Common myeloid progenitor, CD34-positive (primary cell): Measurements from ENCODE around the gene AKAP11.
A peak's percentile ranks its signal among the peaks of the same experiment; 100 is the strongest.

Experiments used
- CTCF ChIA-PET: fragments of 350-600 bp; sonication (Branson Sonifier 250); formaldehyde crosslinking; loops from one replicate; lab custom pipeline; 2021; ENCODE audit warnings: antibody characterized with exemption; lab: Charles Lee
- POLR2A ChIA-PET: fragments of 350-600 bp; sonication (Branson Sonifier 250); formaldehyde crosslinking; loops from one replicate; lab custom pipeline; 2021; ENCODE audit warnings: antibody characterized with exemption; lab: Charles Lee
- DNase-seq, 3 donors: peaks; one replicate each; pipeline versions ENCODE4 v3.0.0 to v3.0.0-alpha.2; 2013
- H3K27ac ChIP-seq, 2 experiments: 1 replicate in 1 of 2; 2 replicates in 1 of 2; pipeline ENCODE4 v1.7.0; 2013; ENCODE audit warnings: inconsistent platforms in 2 of 2, low read length in 2 of 2, mild to moderate bottlenecking in 2 of 2, low read depth in 1 of 2, moderate library complexity in 1 of 2; ENCODE audit not compliant: severe bottlenecking in 2 of 2, insufficient read depth in 1 of 2, poor library complexity in 1 of 2
- H3K27me3 ChIP-seq, 5 experiments: replicated peaks in 2 of 5; 1 replicate in 3 of 5; 2 replicates in 2 of 5; pipeline versions ENCODE4 v1.6.1 to v1.7.0; 2013; ENCODE audit warnings: low read length in 4 of 5, mild to moderate bottlenecking in 2 of 5, moderate library complexity in 2 of 5, inconsistent platforms in 1 of 5; ENCODE audit not compliant: insufficient read depth in 5 of 5, control insufficient read depth in 4 of 5
- H3K36me3 ChIP-seq, 4 experiments: 1 replicate in 2 of 4; 2 replicates in 2 of 4; pipeline versions ENCODE4 v1.6.1 to v1.7.0; 2013; ENCODE audit warnings: low read length in 3 of 4, control low read depth in 1 of 4, mild to moderate bottlenecking in 1 of 4; ENCODE audit not compliant: control insufficient read depth in 4 of 4, insufficient read depth in 4 of 4
- H3K4me1 ChIP-seq, 4 experiments: 1 replicate in 3 of 4; 2 replicates in 1 of 4; pipeline versions ENCODE4 v1.6.1 to v1.7.1; 2013; ENCODE audit warnings: low read length in 3 of 4, mild to moderate bottlenecking in 3 of 4, control low read depth in 1 of 4, inconsistent platforms in 1 of 4, moderate library complexity in 1 of 4; ENCODE audit not compliant: control insufficient read depth in 4 of 4, insufficient read depth in 4 of 4; ENCODE audit errors: control extremely low read depth in 1 of 4
- H3K4me3 ChIP-seq, 7 experiments: 1 replicate in 4 of 7; 2 replicates in 3 of 7; pipeline versions ENCODE4 v1.5.1 to v1.7.0; 2013; ENCODE audit warnings: mild to moderate bottlenecking in 7 of 7, low read length in 6 of 7, moderate library complexity in 6 of 7, inconsistent platforms in 2 of 7, low read depth in 2 of 7, control low read depth in 1 of 7; ENCODE audit not compliant: insufficient read depth in 4 of 7, control insufficient read depth in 1 of 7; ENCODE audit errors: extremely low read depth in 1 of 7
- H3K9me3 ChIP-seq, 5 experiments: 1 replicate in 4 of 5; 2 replicates in 1 of 5; pipeline versions ENCODE4 v1.6.1 to v1.7.1; 2013; ENCODE audit warnings: low read length in 4 of 5, mild to moderate bottlenecking in 2 of 5, inconsistent platforms in 1 of 5, low read depth in 1 of 5, moderate library complexity in 1 of 5; ENCODE audit not compliant: control insufficient read depth in 4 of 5, insufficient read depth in 2 of 5; ENCODE audit errors: control extremely low read depth in 1 of 5
- WGBS: methylation state at CpG from one replicate; pipeline ENCODE4 v1.1.5; 2013; ENCODE audit not compliant: insufficient coverage; 5-methylcytosine and 5-hydroxymethylcytosine counted together

Gene AKAP11

DNA sequence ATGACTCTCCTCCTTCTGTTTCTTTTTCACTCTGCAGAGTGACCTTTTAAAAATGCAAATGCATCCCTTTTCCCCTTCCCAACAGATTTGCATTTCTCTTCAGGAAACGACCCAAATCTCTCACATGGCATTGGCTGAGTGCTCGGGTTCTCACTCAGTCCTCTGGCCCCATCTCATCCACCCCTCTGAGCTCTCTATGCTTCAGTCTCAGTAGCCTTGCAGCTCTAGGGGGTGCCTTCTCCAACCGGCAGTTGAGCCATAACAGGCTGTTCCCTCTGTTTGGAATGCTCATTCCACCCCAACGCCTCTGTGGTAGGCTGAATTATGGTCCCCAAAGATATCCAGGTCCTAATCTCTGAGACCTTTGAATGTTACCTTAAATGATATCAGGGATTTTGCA is 78.2 kb downstream of the AKAP11 start:
- peaks cover 0 to 15% (median 10%) of the 10 kb centered on the region in 4 experiments for H3K4me1 ChIP-seq
- H3K4me3 ChIP-seq = no peak overlapping the region
- no peaks in the 10 kb centered on the region for H3K36me3 ChIP-seq
- no peaks in the 10 kb centered on the region for H3K9me3 ChIP-seq
- no peaks in the 10 kb centered on the region for H3K27me3 ChIP-seq
- no peak overlapping the region for H3K27ac ChIP-seq
- no peak for DNase-seq
- 97% methylated on average over 4 of the region's 4 CpGs for WGBS
- CTCF ChIA-PET = no interaction called here
- POLR2A ChIA-PET = no interaction called here

- Histone ChIP-seq H3K27me3 (no peaks in the 10 kb centered on the region), H3K36me3 (no peaks in the 10 kb centered on the region), H3K9me3 (no peaks in the 10 kb centered on the region), H3K4me1 (peaks cover 0 to 15% (median 10%) of the 10 kb centered on the region in 4 experiments), H3K4me3 (no peak overlapping the region), H3K27ac (no peak overlapping the region)
- peak in 2 of 3 donors; percentile 30 to 35 for DNase-seq
- POLR2A ChIA-PET = no interaction called here
- CTCF ChIA-PET = interaction anchor here (1.7 kb wide), 1 partner anchor 39 kb away, joined by 4 read pairs; no protein-coding TSS in a partner anchor
- 27% methylated on average over 5 of the region's 6 CpGs for WGBS
Measured at GRCh38 chr13:42354241-42355091, 82.5 kb downstream of the AKAP11 start.

GRCh38 chr13:42355092-42355485 is 83.1 kb downstream of the AKAP11 start:
- Histone ChIP-seq H3K27me3 (no peaks in the 10 kb centered on the region), H3K4me3 (no peak overlapping the region), H3K36me3 (no peaks in the 10 kb centered on the region), H3K4me1 (peaks cover 0 to 15% (median 10%) of the 10 kb centered on the region in 4 experiments), H3K9me3 (no peaks in the 10 kb centered on the region), H3K27ac (no peak overlapping the region)
- ChIA-PET POLR2A (no interaction called here), CTCF (interaction anchor here (1.0 kb wide), 1 partner anchor 23 kb away, joined by 3 read pairs; no protein-coding TSS in a partner anchor)
- WGBS = 83% methylated on average over 1 of the region's 4 CpGs
- DNase-seq = no peak

DNA sequence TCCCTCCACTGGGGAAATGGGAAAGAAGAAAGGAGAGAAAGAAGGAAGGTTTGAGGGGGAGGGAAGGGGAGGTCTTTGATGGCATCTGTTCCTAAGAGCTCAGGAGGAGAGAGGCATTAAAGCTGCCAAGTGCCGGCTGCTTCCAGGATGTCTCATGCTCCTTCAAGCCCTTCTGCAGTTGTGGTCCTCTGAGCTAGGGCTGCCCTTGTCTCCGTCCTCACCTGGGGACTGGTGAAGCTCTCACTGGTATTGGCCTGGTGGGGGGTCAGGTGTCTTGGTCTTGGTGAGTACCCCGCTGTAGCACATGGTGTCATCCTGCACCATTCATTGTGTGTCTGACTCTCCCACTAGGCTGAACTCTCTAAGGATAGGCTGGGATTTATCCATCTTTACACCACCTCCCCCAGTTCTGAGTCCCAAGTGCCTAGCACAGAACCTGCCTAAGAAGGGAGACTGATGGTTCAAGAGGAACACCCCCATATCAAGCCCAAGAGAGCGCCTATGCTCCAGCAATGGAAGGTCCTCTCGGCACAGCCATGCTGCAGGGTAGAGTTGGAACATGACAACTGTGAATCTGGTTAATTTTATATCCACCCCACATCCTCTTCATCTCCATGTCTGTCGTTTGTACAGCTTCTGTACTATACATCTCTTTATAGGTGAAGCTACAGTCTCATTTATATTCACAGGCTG is 83.7 kb downstream of the AKAP11 start:
- POLR2A ChIA-PET = no interaction called here
- no peaks in the 10 kb centered on the region for H3K27me3 ChIP-seq
- peaks cover 0 to 15% (median 10%) of the 10 kb centered on the region in 4 experiments for H3K4me1 ChIP-seq
- CTCF ChIA-PET = interaction anchor here (1.0 kb wide), 1 partner anchor 22 kb away, joined by 3 read pairs; no protein-coding TSS in a partner anchor
- 96% methylated on average over 4 of the region's 6 CpGs for WGBS
- no peaks in the 10 kb centered on the region for H3K36me3 ChIP-seq
- H3K27ac ChIP-seq = no peak overlapping the region
- no peak overlapping the region for H3K4me3 ChIP-seq
- H3K9me3 ChIP-seq = no peaks in the 10 kb centered on the region
- DNase-seq = no peak

GRCh38 chr13:42356184-42356575 is 84.2 kb downstream of the AKAP11 start:
- 97% methylated on average over 3 of the region's 5 CpGs for WGBS
- H3K36me3 ChIP-seq = no peaks in the 10 kb centered on the region
- POLR2A ChIA-PET = no interaction called here
- H3K4me3 ChIP-seq = no peak overlapping the region
- peaks cover 0 to 15% (median 10%) of the 10 kb centered on the region in 4 experiments for H3K4me1 ChIP-seq
- H3K9me3 ChIP-seq = no peaks in the 10 kb centered on the region
- no peak overlapping the region for H3K27ac ChIP-seq
- no peaks in the 10 kb centered on the region for H3K27me3 ChIP-seq
- CTCF ChIA-PET = no interaction called here
- DNase-seq = no peak

DNA sequence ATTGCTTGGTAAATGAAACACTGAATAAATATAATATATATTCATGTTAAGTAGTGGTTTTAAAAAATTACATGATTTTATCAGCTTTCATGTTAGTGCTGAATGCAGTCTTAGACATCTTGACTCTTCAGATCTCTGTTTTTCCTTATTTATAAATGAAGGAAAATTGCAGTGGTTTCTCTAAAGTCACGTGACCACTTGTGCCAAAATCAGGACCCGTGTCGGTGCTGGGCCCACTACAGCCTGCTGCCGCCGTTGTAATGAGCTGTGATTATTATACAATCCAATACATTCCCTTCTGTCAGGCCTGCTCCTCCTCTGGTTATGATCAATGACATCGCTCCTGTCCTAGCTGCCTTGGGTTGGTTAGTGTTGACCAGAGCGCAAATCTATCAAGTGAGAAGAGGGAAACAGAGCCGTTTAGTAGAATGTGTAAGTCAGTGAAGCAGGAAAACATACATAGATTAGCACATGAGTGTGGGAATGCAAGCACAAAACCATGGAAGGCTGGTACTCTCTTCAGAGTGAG is 88.2 kb downstream of the AKAP11 start:
- Histone ChIP-seq H3K27me3 (no peaks in the 10 kb centered on the region), H3K27ac (no peak overlapping the region), H3K4me3 (no peak overlapping the region), H3K4me1 (peaks cover 0 to 4% (median under 1%) of the 10 kb centered on the region in 4 experiments), H3K9me3 (no peaks in the 10 kb centered on the region), H3K36me3 (no peaks in the 10 kb centered on the region)
- 83% methylated on average over 2 of the region's 8 CpGs for WGBS
- no peak for DNase-seq
- ChIA-PET CTCF (no interaction called here), POLR2A (no interaction called here)
